ENCODE measurements around the gene CLEC4G.

Gene CLEC4G

DNA sequence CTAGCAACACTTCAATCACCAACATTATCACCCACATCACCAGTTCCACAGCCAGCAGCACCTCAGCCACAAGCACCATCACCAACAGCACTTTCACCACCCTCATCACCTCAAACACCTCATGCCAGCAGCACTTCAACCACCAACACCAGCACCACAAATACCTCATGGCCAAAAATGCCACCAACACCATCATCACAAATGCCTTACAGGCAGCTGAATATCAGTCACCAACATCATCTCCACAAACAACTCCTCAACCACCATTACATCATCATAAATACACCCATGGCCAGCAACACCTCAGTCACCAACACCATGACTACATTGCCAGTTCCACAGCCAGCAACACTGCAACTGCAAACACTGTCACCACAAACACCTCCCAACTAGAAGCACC is 40.4 kb downstream of the CLEC4G start:
- no peaks in the 10 kb centered on the region for H3K4me1 ChIP-seq (ENCODE audit: insufficient read depth, low read length, severe bottlenecking)

DNA sequence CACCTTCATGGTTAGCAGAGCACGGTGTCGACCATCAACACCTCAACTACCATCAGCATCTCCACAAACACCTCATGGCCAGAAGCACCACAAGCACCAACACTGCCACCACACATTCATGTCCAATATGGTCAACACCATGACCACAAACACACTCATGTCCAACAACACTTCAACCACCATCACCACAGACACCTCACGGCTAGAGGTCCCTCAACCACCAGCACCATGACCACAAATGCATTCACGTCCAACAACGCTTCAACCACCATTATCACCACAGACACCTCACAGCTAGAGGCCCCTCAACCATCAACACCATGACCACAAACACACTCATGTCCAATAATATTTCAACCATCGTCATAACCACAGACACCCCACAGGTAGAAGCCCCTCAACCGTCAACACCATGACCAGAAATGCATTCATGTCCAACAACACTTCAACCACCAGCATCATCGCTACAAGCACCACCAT is 41.1 kb downstream of the CLEC4G start:
- H3K4me3 ChIP-seq (ENCODE audit: low read depth, low read length, poor library complexity, severe bottlenecking) = no peak overlapping the region
- no peaks in the 10 kb centered on the region for H3K9me3 ChIP-seq (ENCODE audit: low read length)
- no peak overlapping the region for H3K9ac ChIP-seq (ENCODE audit: low read length)
- H3K27me3 ChIP-seq (ENCODE audit: insufficient read depth, low read length) = no peaks in the 10 kb centered on the region
- no peaks in the 10 kb centered on the region for H4K20me1 ChIP-seq (ENCODE audit: insufficient read depth, low read length)
- no peaks in the 10 kb centered on the region for H3K79me2 ChIP-seq (ENCODE audit: insufficient read depth, low read length)
- H2AFZ ChIP-seq (ENCODE audit: low read length) = no peak overlapping the region
- no peaks in the 10 kb centered on the region for H3K9me2 ChIP-seq (ENCODE audit: low read depth, low read length)
- no peak for TF ChIP-seq EZH2 (IDR thresholded peaks at IDR 0.05; ENCODE audit: borderline replicate concordance, low read length)
- TF ChIP-seq, protein P1, sequence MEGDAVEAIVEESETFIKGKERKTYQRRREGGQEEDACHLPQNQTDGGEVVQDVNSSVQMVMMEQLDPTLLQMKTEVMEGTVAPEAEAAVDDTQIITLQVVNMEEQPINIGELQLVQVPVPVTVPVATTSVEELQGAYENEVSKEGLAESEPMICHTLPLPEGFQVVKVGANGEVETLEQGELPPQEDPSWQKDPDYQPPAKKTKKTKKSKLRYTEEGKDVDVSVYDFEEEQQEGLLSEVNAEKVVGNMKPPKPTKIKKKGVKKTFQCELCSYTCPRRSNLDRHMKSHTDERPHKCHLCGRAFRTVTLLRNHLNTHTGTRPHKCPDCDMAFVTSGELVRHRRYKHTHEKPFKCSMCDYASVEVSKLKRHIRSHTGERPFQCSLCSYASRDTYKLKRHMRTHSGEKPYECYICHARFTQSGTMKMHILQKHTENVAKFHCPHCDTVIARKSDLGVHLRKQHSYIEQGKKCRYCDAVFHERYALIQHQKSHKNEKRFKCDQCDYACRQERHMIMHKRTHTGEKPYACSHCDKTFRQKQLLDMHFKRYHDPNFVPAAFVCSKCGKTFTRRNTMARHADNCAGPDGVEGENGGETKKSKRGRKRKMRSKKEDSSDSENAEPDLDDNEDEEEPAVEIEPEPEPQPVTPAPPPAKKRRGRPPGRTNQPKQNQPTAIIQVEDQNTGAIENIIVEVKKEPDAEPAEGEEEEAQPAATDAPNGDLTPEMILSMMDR (IDR thresholded peaks at IDR 0.05; ENCODE audit: low read length) = no peak
- H3K4me1 ChIP-seq (ENCODE audit: insufficient read depth, low read length, severe bottlenecking) = no peaks in the 10 kb centered on the region
- no peak overlapping the region for H3K4me2 ChIP-seq (ENCODE audit: low read length)
- no peak overlapping the region for H3K27ac ChIP-seq (ENCODE audit: low read depth, low read length, poor library complexity, severe bottlenecking)
- H3F3A ChIP-seq (ENCODE audit: insufficient read depth, low read length) = no peaks in the 10 kb centered on the region
- H3K36me3 ChIP-seq (ENCODE audit: insufficient read depth, low read length) = no peaks in the 10 kb centered on the region

More for the DNA sequence above, 40.4 kb downstream of the CLEC4G start:
- H3K27me3 ChIP-seq (ENCODE audit: insufficient read depth, low read length) = no peaks in the 10 kb centered on the region
- H2AFZ ChIP-seq (ENCODE audit: low read length) = no peak overlapping the region
- H3K27ac ChIP-seq (ENCODE audit: low read depth, low read length, poor library complexity, severe bottlenecking) = no peak overlapping the region
- no peak overlapping the region for H3K4me2 ChIP-seq (ENCODE audit: low read length)
- H3K9ac ChIP-seq (ENCODE audit: low read length) = no peak overlapping the region
- no peaks in the 10 kb centered on the region for H3K9me2 ChIP-seq (ENCODE audit: low read depth, low read length)
- no peak overlapping the region for H3K4me3 ChIP-seq (ENCODE audit: low read depth, low read length, poor library complexity, severe bottlenecking)
- no peaks in the 10 kb centered on the region for H3K79me2 ChIP-seq (ENCODE audit: insufficient read depth, low read length)
- no peaks in the 10 kb centered on the region for H3K9me3 ChIP-seq (ENCODE audit: low read length)
- H3F3A ChIP-seq (ENCODE audit: insufficient read depth, low read length) = no peaks in the 10 kb centered on the region
- no peak for TF ChIP-seq EZH2 (IDR thresholded peaks at IDR 0.05; ENCODE audit: borderline replicate concordance, low read length)
- TF ChIP-seq, protein P1 (IDR thresholded peaks at IDR 0.05; ENCODE audit: low read length) = no peak
- no peaks in the 10 kb centered on the region for H4K20me1 ChIP-seq (ENCODE audit: insufficient read depth, low read length)
- no peaks in the 10 kb centered on the region for H3K36me3 ChIP-seq (ENCODE audit: insufficient read depth, low read length)

DNA sequence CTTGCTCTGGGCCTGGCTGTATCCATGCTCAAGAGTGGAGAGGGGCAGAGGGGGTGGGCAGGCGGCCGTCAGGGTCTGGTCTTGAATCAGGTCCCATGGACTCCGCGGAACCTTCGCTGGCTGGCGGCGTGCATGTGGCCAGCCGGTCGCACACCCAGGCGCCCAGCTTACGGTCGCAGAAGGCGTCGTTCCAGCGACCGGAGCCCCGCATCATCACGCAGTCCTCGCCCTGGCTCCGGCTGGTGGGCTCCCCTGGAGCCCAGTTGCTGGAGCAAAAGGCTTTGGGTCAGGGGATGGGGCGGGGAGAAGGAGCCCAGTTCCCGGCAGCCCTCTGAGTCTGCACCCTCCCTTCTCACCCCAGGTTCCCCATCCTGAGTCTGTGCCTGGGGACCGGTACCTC is 42.7 kb downstream of the CLEC4G start:
- no peaks in the 10 kb centered on the region for H3K4me1 ChIP-seq (ENCODE audit: insufficient read depth, low read length, severe bottlenecking)
- H3K27ac ChIP-seq (ENCODE audit: low read depth, low read length, poor library complexity, severe bottlenecking) = no peak overlapping the region
- H3K79me2 ChIP-seq (ENCODE audit: insufficient read depth, low read length) = no peaks in the 10 kb centered on the region
- H3F3A ChIP-seq (ENCODE audit: insufficient read depth, low read length) = no peaks in the 10 kb centered on the region
- no peak for TF ChIP-seq EZH2 (IDR thresholded peaks at IDR 0.05; ENCODE audit: borderline replicate concordance, low read length)
- H4K20me1 ChIP-seq (ENCODE audit: insufficient read depth, low read length) = no peaks in the 10 kb centered on the region
- no peaks in the 10 kb centered on the region for H3K9me2 ChIP-seq (ENCODE audit: low read depth, low read length)
- H3K27me3 ChIP-seq (ENCODE audit: insufficient read depth, low read length) = no peaks in the 10 kb centered on the region
- no peak overlapping the region for H3K4me3 ChIP-seq (ENCODE audit: low read depth, low read length, poor library complexity, severe bottlenecking)
- H2AFZ ChIP-seq (ENCODE audit: low read length) = no peak overlapping the region
- no peak overlapping the region for H3K9ac ChIP-seq (ENCODE audit: low read length)
- H3K36me3 ChIP-seq (ENCODE audit: insufficient read depth, low read length) = no peaks in the 10 kb centered on the region; the same call in 1 of the 2 replicates
- H3K4me2 ChIP-seq (ENCODE audit: low read length) = no peak overlapping the region
- no peaks in the 10 kb centered on the region for H3K9me3 ChIP-seq (ENCODE audit: low read length)

DNA sequence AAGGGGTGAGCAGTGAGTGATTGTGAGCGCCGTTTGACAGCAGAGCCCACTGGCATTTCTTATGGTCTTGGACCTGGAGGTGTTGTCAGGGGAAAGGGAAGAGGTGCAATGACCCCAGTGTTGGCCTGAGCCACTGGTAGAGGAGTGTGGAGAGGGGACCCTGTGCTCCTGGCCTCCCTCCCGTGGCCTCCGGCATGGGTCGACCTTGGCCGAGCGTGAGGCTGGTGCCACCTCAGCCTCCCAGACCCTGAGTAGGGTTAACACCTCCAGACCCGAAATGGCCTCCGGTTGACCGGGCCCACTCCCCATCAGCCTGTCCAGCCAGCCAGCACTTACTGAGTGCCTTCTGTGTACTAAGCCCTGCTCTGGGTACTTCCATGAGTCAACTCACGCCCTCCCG is 44.7 kb downstream of the CLEC4G start:
- H3K27me3 ChIP-seq (ENCODE audit: insufficient read depth, low read length) = no peaks in the 10 kb centered on the region
- H2AFZ ChIP-seq (ENCODE audit: low read length) = no peak overlapping the region
- H3K9me3 ChIP-seq (ENCODE audit: low read length) = no peaks in the 10 kb centered on the region
- H3K4me2 ChIP-seq (ENCODE audit: low read length) = no peak overlapping the region
- no peak overlapping the region for H3K4me3 ChIP-seq (ENCODE audit: low read depth, low read length, poor library complexity, severe bottlenecking)
- H3K79me2 ChIP-seq (ENCODE audit: insufficient read depth, low read length) = no peaks in the 10 kb centered on the region
- H3K4me1 ChIP-seq (ENCODE audit: insufficient read depth, low read length, severe bottlenecking) = no peaks in the 10 kb centered on the region
- no peaks in the 10 kb centered on the region for H4K20me1 ChIP-seq (ENCODE audit: insufficient read depth, low read length)
- no peaks in the 10 kb centered on the region for H3K9me2 ChIP-seq (ENCODE audit: low read depth, low read length)
- no peak overlapping the region for H3K27ac ChIP-seq (ENCODE audit: low read depth, low read length, poor library complexity, severe bottlenecking)
- peaks cover 12% of the 10 kb centered on the region for H3K36me3 ChIP-seq (ENCODE audit: insufficient read depth, low read length)
- H3F3A ChIP-seq (ENCODE audit: insufficient read depth, low read length) = no peaks in the 10 kb centered on the region
- no peak for TF ChIP-seq EZH2 (IDR thresholded peaks at IDR 0.05; ENCODE audit: borderline replicate concordance, low read length)
- TF ChIP-seq, protein P1 (IDR thresholded peaks at IDR 0.05; ENCODE audit: low read length) = no peak
- no peak overlapping the region for H3K9ac ChIP-seq (ENCODE audit: low read length)

Measured in OCI-LY1 (cell line).